WI38 (cell line): ENCODE data around the gene ZNF189.

ENCODE experiments used
- H3K4me3 ChIP-seq: 2 replicates; pipeline ENCODE4 v1.5.1; 2011; ENCODE audit warnings: low read depth, mild to moderate bottlenecking, control low read depth, low read length
- TF ChIP-seq, protein P1 (sequence below): IDR thresholded peaks from 2 replicates; pipeline ENCODE4 v1.5.1; 2012; ENCODE audit warnings: low read depth, mild to moderate bottlenecking, control low read depth, low read length

The ZNF189 gene

DNA sequence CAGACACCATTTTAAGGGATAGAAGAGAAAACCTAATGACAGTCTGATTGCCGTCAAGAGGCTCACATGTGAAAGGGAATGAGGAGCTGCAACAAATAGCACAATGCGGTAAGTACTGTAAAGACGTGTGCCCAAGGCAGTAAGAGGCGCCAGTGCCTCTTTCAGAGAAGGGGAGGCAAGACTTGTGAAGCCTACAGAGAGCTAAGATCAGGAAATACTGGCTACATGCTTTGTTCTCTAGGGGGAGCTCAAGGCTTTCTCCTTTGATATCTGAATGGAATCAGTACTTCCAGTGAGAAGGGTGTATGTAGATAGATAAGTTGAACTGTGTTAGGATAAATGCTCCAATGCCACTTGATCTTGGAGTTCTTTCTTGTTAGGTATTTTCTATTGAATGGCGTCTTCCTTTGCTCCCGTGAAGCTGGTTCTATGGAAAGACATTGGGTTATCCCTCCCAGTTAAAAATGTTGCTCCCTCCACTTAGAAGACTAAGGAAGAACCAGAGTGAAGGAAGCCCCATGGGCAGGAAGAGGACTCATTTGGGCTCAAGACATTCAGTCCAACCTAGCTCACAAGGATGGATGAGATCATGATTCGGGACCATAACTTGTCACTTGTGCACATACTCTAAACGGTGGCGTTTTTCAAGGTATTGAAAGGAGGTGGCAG is 60.4 kb downstream of the ZNF189 start:
- TF ChIP-seq, protein P1, sequence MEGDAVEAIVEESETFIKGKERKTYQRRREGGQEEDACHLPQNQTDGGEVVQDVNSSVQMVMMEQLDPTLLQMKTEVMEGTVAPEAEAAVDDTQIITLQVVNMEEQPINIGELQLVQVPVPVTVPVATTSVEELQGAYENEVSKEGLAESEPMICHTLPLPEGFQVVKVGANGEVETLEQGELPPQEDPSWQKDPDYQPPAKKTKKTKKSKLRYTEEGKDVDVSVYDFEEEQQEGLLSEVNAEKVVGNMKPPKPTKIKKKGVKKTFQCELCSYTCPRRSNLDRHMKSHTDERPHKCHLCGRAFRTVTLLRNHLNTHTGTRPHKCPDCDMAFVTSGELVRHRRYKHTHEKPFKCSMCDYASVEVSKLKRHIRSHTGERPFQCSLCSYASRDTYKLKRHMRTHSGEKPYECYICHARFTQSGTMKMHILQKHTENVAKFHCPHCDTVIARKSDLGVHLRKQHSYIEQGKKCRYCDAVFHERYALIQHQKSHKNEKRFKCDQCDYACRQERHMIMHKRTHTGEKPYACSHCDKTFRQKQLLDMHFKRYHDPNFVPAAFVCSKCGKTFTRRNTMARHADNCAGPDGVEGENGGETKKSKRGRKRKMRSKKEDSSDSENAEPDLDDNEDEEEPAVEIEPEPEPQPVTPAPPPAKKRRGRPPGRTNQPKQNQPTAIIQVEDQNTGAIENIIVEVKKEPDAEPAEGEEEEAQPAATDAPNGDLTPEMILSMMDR: peak; percentile 76
- no peak overlapping the region for H3K4me3 ChIP-seq
